Measurements from ENCODE around the gene PBX3.

Gene PBX3

GRCh38 chr9:125747053-125747764 lies at the start of gene PBX3:
TSS of gene PBX3 (plus strand) at chr9:125747373.
- peak; percentile 39 for DNase-seq (ENCODE audit: low read depth, low spot score)
- peak within 1 kb of the TSS; percentile 76 for H3K4me3 ChIP-seq (ENCODE audit: low read depth, low read length)
- no peak for TF ChIP-seq CTCF (IDR thresholded peaks at IDR 0.05; ENCODE audit: low read depth, low read length)
- in situ Hi-C loops (cut with HindIII; ENCODE audit: low sequenced_read_pairs), result no loop called here

GRCh38 chr9:125699870-125700269 lies 47.3 kb upstream of the PBX3 start:
- TF ChIP-seq CTCF (IDR thresholded peaks at IDR 0.05; ENCODE audit: low read depth, low read length), result no peak
- in situ Hi-C loops (cut with HindIII; ENCODE audit: low sequenced_read_pairs), result no loop called here
- DNase-seq (ENCODE audit: low read depth, low spot score), result no peak
- H3K4me3 ChIP-seq (ENCODE audit: low read depth, low read length), result no peak overlapping the region

GRCh38 chr9:125700791-125701190 lies 46.4 kb upstream of the PBX3 start:
- H3K4me3 ChIP-seq (ENCODE audit: low read depth, low read length), result no peak overlapping the region
- DNase-seq (ENCODE audit: low read depth, low spot score), result peak; percentile 31
- no peak for TF ChIP-seq CTCF (IDR thresholded peaks at IDR 0.05; ENCODE audit: low read depth, low read length)
- in situ Hi-C loops (cut with HindIII; ENCODE audit: low sequenced_read_pairs), result no loop called here

- peak; percentile 68 for DNase-seq (ENCODE audit: low read depth, low spot score)
- no peak for TF ChIP-seq CTCF (IDR thresholded peaks at IDR 0.05; ENCODE audit: low read depth, low read length)
- in situ Hi-C loops (cut with HindIII; ENCODE audit: low sequenced_read_pairs), result no loop called here
- H3K4me3 ChIP-seq (ENCODE audit: low read depth, low read length), result no peak overlapping the region
Measured at GRCh38 chr9:125701351-125701750, 45.8 kb upstream of the PBX3 start.

GRCh38 chr9:125703662-125704061 lies 43.5 kb upstream of the PBX3 start:
- H3K4me3 ChIP-seq (ENCODE audit: low read depth, low read length), result no peak overlapping the region
- no peak for DNase-seq (ENCODE audit: low read depth, low spot score)
- in situ Hi-C loops (cut with HindIII; ENCODE audit: low sequenced_read_pairs), result no loop called here
- TF ChIP-seq CTCF (IDR thresholded peaks at IDR 0.05; ENCODE audit: low read depth, low read length), result no peak

- TF ChIP-seq CTCF (IDR thresholded peaks at IDR 0.05; ENCODE audit: low read depth, low read length), result no peak
- in situ Hi-C loops (cut with HindIII; ENCODE audit: low sequenced_read_pairs), result no loop called here
- H3K4me3 ChIP-seq (ENCODE audit: low read depth, low read length), result peak overlapping the region; percentile 82
- no peak for DNase-seq (ENCODE audit: low read depth, low spot score)
Measured at GRCh38 chr9:125705893-125706292, 41.3 kb upstream of the PBX3 start.
